SK-N-SH (cell line): ENCODE data around the gene OR1M1.

Source experiments
- EP300 ChIP-seq, 2 experiments: IDR thresholded peaks; 2 replicates each; pipeline versions ENCODE4 v1.4.0 to v1.6.1; 2012; ENCODE audit warnings: borderline replicate concordance in 1 of 2, low read depth in 1 of 2, low read length in 1 of 2
- FOXJ3 ChIP-seq: sonication (generic); formaldehyde crosslinking; IDR thresholded peaks from 2 replicates; pipeline ENCODE4 v1.5.1; 2020; ENCODE audit warnings: mild to moderate bottlenecking, missing genetic modification reagents
- GABPA ChIP-seq: IDR thresholded peaks from 2 replicates; pipeline ENCODE4 v1.4.0; 2012; ENCODE audit warnings: low read depth, mild to moderate bottlenecking
- RXRA ChIP-seq: IDR thresholded peaks from 2 replicates; pipeline ENCODE4 v1.4.0; 2012; ENCODE audit warnings: low read depth, mild to moderate bottlenecking, borderline replicate concordance
- SIN3A ChIP-seq: IDR thresholded peaks from 2 replicates; pipeline ENCODE4 v1.6.1; 2012; ENCODE audit warnings: low read depth, mild to moderate bottlenecking, low read length, moderate library complexity, borderline replicate concordance
- TAF1 ChIP-seq: IDR thresholded peaks from 2 replicates; pipeline ENCODE4 v1.6.1; 2012; ENCODE audit warnings: low read depth, mild to moderate bottlenecking, low read length, moderate library complexity, borderline replicate concordance
- TF ChIP-seq, protein P1 (sequence below): IDR thresholded peaks from 2 replicates; pipeline ENCODE4; 2012
- TF ChIP-seq, protein P2 (sequence below): fragments of 200-600 bp; sonication (generic); IDR thresholded peaks from 2 replicates; pipeline ENCODE4 v1.6.1; 2017; ENCODE audit warnings: antibody characterized with exemption, mild to moderate bottlenecking, moderate library complexity

DNA sequence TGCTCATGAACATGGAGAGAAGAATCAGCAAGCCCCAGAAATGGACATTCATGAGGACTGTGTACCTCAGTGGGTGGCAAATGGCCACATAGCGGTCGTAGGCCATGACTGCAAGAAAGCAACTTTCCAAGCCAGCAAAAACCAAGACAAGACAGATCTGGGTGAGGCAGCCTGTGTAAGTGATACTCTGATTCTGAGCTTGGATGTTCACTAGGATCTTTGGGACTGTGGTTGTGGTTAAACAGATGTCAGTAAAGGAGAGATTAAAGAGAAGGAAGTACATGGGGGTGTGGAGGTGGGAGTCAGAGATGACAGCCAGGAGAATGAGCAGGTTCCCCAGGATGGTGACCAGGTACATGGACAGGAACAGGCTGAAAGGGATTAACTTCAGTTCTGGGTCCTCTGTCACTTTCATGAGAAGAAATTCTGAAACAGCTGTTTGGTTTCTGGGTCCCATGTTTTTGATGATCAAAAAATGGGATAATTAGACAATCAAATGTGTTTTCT lies 28.5 kb downstream of the OR1M1 start, which contains the start of gene OR7G1:
- TF ChIP-seq, protein P1, sequence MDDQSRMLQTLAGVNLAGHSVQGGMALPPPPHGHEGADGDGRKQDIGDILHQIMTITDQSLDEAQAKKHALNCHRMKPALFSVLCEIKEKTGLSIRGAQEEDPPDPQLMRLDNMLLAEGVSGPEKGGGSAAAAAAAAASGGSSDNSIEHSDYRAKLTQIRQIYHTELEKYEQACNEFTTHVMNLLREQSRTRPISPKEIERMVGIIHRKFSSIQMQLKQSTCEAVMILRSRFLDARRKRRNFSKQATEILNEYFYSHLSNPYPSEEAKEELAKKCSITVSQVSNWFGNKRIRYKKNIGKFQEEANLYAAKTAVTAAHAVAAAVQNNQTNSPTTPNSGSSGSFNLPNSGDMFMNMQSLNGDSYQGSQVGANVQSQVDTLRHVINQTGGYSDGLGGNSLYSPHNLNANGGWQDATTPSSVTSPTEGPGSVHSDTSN = no peak
- TF ChIP-seq, protein P2, sequence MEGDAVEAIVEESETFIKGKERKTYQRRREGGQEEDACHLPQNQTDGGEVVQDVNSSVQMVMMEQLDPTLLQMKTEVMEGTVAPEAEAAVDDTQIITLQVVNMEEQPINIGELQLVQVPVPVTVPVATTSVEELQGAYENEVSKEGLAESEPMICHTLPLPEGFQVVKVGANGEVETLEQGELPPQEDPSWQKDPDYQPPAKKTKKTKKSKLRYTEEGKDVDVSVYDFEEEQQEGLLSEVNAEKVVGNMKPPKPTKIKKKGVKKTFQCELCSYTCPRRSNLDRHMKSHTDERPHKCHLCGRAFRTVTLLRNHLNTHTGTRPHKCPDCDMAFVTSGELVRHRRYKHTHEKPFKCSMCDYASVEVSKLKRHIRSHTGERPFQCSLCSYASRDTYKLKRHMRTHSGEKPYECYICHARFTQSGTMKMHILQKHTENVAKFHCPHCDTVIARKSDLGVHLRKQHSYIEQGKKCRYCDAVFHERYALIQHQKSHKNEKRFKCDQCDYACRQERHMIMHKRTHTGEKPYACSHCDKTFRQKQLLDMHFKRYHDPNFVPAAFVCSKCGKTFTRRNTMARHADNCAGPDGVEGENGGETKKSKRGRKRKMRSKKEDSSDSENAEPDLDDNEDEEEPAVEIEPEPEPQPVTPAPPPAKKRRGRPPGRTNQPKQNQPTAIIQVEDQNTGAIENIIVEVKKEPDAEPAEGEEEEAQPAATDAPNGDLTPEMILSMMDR = no peak
- no peak for TF ChIP-seq TAF1
- no peak for TF ChIP-seq RXRA
- no peak for TF ChIP-seq EP300 (IDR thresholded peaks at IDR 0.05; ENCODE audit: borderline replicate concordance in 1 of 2, low read depth in 1 of 2, low read length in 1 of 2)
- no peak for TF ChIP-seq SIN3A
- no peak for TF ChIP-seq GABPA
- no peak for TF ChIP-seq FOXJ3 (CRISPR knock-in tag)
